DOHH2 (cell line): Measurements from ENCODE around the gene CALHM5.

Source experiments
- H3F3A ChIP-seq: fragments of 200-600 bp; sonication (generic), shearing (Covaris generic); 2 replicates; pipeline ENCODE4 v1.6.0; 2016; ENCODE audit warnings: antibody characterized with exemption, mild to moderate bottlenecking; ENCODE audit not compliant: control insufficient read depth, insufficient read depth
- H3K27ac ChIP-seq: fragments of 200-600 bp; sonication (generic); 2 replicates; pipeline ENCODE4 v1.5.1; 2014; ENCODE audit warnings: low read depth, mild to moderate bottlenecking, low read length, moderate library complexity
- H3K27me3 ChIP-seq: fragments of 200-600 bp; sonication (generic); 2 replicates; pipeline ENCODE4 v1.6.1; 2014; ENCODE audit warnings: mild to moderate bottlenecking, low read length, mixed read lengths; ENCODE audit not compliant: control insufficient read depth
- H3K36me3 ChIP-seq: fragments of 200-600 bp; sonication (generic); 2 replicates; pipeline ENCODE4 v1.6.1; 2014; ENCODE audit warnings: mild to moderate bottlenecking, low read length, moderate library complexity, mixed read lengths; ENCODE audit not compliant: control insufficient read depth
- H3K4me1 ChIP-seq: fragments of 200-600 bp; sonication (generic); 2 replicates; pipeline ENCODE4 v1.6.1; 2014; ENCODE audit warnings: mild to moderate bottlenecking, low read length, mixed read lengths; ENCODE audit not compliant: control insufficient read depth
- H3K4me2 ChIP-seq: fragments of 200-600 bp; sonication (generic); 2 replicates; pipeline ENCODE4 v1.6.0; 2014; ENCODE audit warnings: mild to moderate bottlenecking, low read length, moderate library complexity
- H3K4me3 ChIP-seq: fragments of 200-600 bp; sonication (generic); 2 replicates; pipeline ENCODE4 v1.5.1; 2014; ENCODE audit warnings: mild to moderate bottlenecking, low read length, mixed read lengths
- H3K79me2 ChIP-seq: fragments of 200-600 bp; sonication (generic); 2 replicates; pipeline ENCODE4 v1.6.1; 2014; ENCODE audit warnings: mild to moderate bottlenecking, low read length, mixed read lengths; ENCODE audit not compliant: control insufficient read depth
- H3K9me2 ChIP-seq: fragments of 200-600 bp; sonication (generic); replicated peaks from 2 replicates; pipeline ENCODE4 v1.6.1; 2014; ENCODE audit warnings: mild to moderate bottlenecking, low read length, mixed read lengths; ENCODE audit not compliant: control insufficient read depth
- H3K9me3 ChIP-seq: fragments of 200-600 bp; sonication (generic); 2 replicates; pipeline ENCODE4 v1.6.1; 2014; ENCODE audit warnings: antibody characterized with exemption, low read length, mixed read lengths; ENCODE audit not compliant: control insufficient read depth, insufficient read depth
- H4K20me1 ChIP-seq: fragments of 200-600 bp; sonication (generic); 2 replicates; pipeline ENCODE4 v1.6.0; 2014; ENCODE audit warnings: low read depth, mild to moderate bottlenecking, antibody characterized with exemption, low read length, moderate library complexity; ENCODE audit not compliant: control insufficient read depth, insufficient read depth
- CTCF ChIP-seq: fragments of 200-600 bp; sonication (generic); IDR thresholded peaks from one replicate; pipeline ENCODE4 v1.5.1; 2014; ENCODE audit warnings: antibody characterized with exemption, mild to moderate bottlenecking, low read depth, low read length; ENCODE audit not compliant: poor library complexity, severe bottlenecking
- EZH2phosphoT487 ChIP-seq: fragments of 200-600 bp; sonication (generic); IDR thresholded peaks from 2 replicates; pipeline ENCODE4 v1.6.1; 2017; ENCODE audit warnings: borderline replicate concordance, mild to moderate bottlenecking, antibody characterized with exemption, low read length, moderate library complexity, mixed read lengths

CALHM5 gene

GRCh38 chr6:116524236-116524635 is 12.8 kb downstream of the CALHM5 start:
- Histone ChIP-seq H3K79me2 (no peaks in the 10 kb centered on the region), H3K9me2 (no peaks in the 10 kb centered on the region), H3K36me3 (no peaks in the 10 kb centered on the region), H3K27ac (no peak overlapping the region), H3K27me3 (peaks cover 10% of the 10 kb centered on the region), H3F3A (no peaks in the 10 kb centered on the region), H3K9me3 (no peaks in the 10 kb centered on the region), H3K4me3 (no peak overlapping the region), H3K4me2 (no peak overlapping the region), H4K20me1 (no peaks in the 10 kb centered on the region), H3K4me1 (no peaks in the 10 kb centered on the region)
- no peak for TF ChIP-seq EZH2phosphoT487
- TF ChIP-seq CTCF: no peak

GRCh38 chr6:116528133-116528532 is 16.7 kb downstream of the CALHM5 start:
- H3K36me3 ChIP-seq: no peaks in the 10 kb centered on the region
- no peak overlapping the region for H3K27ac ChIP-seq
- H3K4me1 ChIP-seq: no peaks in the 10 kb centered on the region
- H3K4me2 ChIP-seq: no peak overlapping the region
- no peaks in the 10 kb centered on the region for H3F3A ChIP-seq
- no peaks in the 10 kb centered on the region for H3K79me2 ChIP-seq
- no peak for TF ChIP-seq EZH2phosphoT487
- TF ChIP-seq CTCF: no peak
- H3K27me3 ChIP-seq: peaks cover 20% of the 10 kb centered on the region
- H3K9me2 ChIP-seq: no peaks in the 10 kb centered on the region
- no peaks in the 10 kb centered on the region for H4K20me1 ChIP-seq
- no peak overlapping the region for H3K4me3 ChIP-seq
- no peaks in the 10 kb centered on the region for H3K9me3 ChIP-seq

- H3K9me2 ChIP-seq: no peaks in the 10 kb centered on the region
- no peaks in the 10 kb centered on the region for H3K9me3 ChIP-seq
- H3K4me3 ChIP-seq: no peak overlapping the region
- no peaks in the 10 kb centered on the region for H3K4me1 ChIP-seq
- H3K79me2 ChIP-seq: no peaks in the 10 kb centered on the region
- no peaks in the 10 kb centered on the region for H4K20me1 ChIP-seq
- no peak overlapping the region for H3K4me2 ChIP-seq
- H3F3A ChIP-seq: no peaks in the 10 kb centered on the region
- H3K27ac ChIP-seq: no peak overlapping the region
- H3K27me3 ChIP-seq: peaks cover 25% of the 10 kb centered on the region
- no peaks in the 10 kb centered on the region for H3K36me3 ChIP-seq
- no peak for TF ChIP-seq EZH2phosphoT487
- no peak for TF ChIP-seq CTCF
Observed at GRCh38 chr6:116528780-116529179, 17.3 kb downstream of the CALHM5 start.
